BJ (cell line): Measurements from ENCODE around the gene SUPV3L1. TPM values are rescaled to one million over a fixed set of nuclear protein-coding genes. Genes with fewer than 3 reads are reported as not detected.

Experiments used
- CTCF ChIA-PET: fragments of 350-600 bp; formaldehyde crosslinking; extraction: SDS; loops from one replicate; lab custom pipeline; 2021; ENCODE audit warnings: antibody characterized with exemption, inconsistent platforms; lab: Yijun Ruan, JAX
- POLR2A ChIA-PET: fragments of 300-600 bp; sonication (Branson Sonifier 250); formaldehyde crosslinking; extraction: SDS; loops from one replicate; lab custom pipeline; 2021; ENCODE audit warnings: antibody characterized with exemption; lab: Charles Lee
- DNase-seq: peaks from one replicate; pipeline ENCODE4 v3.0.0-alpha.2; 2011; ENCODE audit warnings: low read depth
- H3K27me3 ChIP-seq: 2 replicates; pipeline ENCODE4 v1.6.0; 2011; ENCODE audit warnings: low read length; ENCODE audit not compliant: control insufficient read depth, insufficient read depth
- H3K36me3 ChIP-seq: 2 replicates; pipeline ENCODE4 v1.5.1; 2011; ENCODE audit warnings: low read length; ENCODE audit not compliant: control insufficient read depth, insufficient read depth
- H3K4me3 ChIP-seq: 2 replicates; pipeline ENCODE4 v1.5.1; 2011; ENCODE audit warnings: low read depth, mild to moderate bottlenecking, control low read depth, low read length
- CTCF ChIP-seq: IDR thresholded peaks from 2 replicates; pipeline ENCODE4 v1.5.1; 2011; ENCODE audit warnings: low read depth, mild to moderate bottlenecking, control low read depth, inconsistent platforms, low read length, moderate library complexity; ENCODE audit not compliant: insufficient read depth
- polyA plus RNA-seq: library from polyadenylated mRNA; depleted of rRNA; stranded (reverse); fragments of >200 nt; gene quantifications from 2 replicates; pipeline ENCODE4 v1.2.3, GENCODE V29; 2011

The SUPV3L1 gene
- polyA plus RNA-seq, 1 experiment: 17.1 TPM

- TF ChIP-seq CTCF: no peak
- H3K4me3 ChIP-seq: no peak overlapping the region
- ChIA-PET CTCF (no interaction called here), POLR2A (no interaction called here)
- no peak for DNase-seq
- no peaks in the 10 kb centered on the region for H3K27me3 ChIP-seq
- H3K36me3 ChIP-seq: peaks cover 10% of the 10 kb centered on the region; the same call in 1 of the 2 replicates
Observed at GRCh38 chr10:69211104-69211503, 31.1 kb downstream of the SUPV3L1 start.

GRCh38 chr10:69211524-69211923, 31.5 kb downstream of the SUPV3L1 start:
- Histone ChIP-seq H3K4me3 (no peak overlapping the region), H3K36me3 (peaks cover 7% of the 10 kb centered on the region; the same call in 1 of the 2 replicates), H3K27me3 (no peaks in the 10 kb centered on the region)
- CTCF ChIA-PET: no interaction called here
- POLR2A ChIA-PET: no interaction called here
- TF ChIP-seq CTCF: no peak
- DNase-seq: no peak

GRCh38 chr10:69213591-69214311, 33.7 kb downstream of the SUPV3L1 start:
- CTCF ChIA-PET: interaction anchor here (0.7 to 1.6 kb wide), 3 partner anchors 9 to 179 kb away, joined by 3 read pairs; no protein-coding TSS in a partner anchor
- H3K27me3 ChIP-seq: no peaks in the 10 kb centered on the region
- no peak for TF ChIP-seq CTCF
- 0 out of 2 replicates have a peak, but pooled peaks cover under 1% of the 10 kb centered on the region for H3K36me3 ChIP-seq
- POLR2A ChIA-PET: no interaction called here
- no peak overlapping the region for H3K4me3 ChIP-seq
- no peak for DNase-seq

GRCh38 chr10:69214666-69215131, 34.7 kb downstream of the SUPV3L1 start:
- ChIA-PET CTCF (interaction anchor here (0.7 to 1.6 kb wide), 3 partner anchors 8 to 178 kb away, joined by 3 read pairs; no protein-coding TSS in a partner anchor), POLR2A (no interaction called here)
- Histone ChIP-seq H3K36me3 (no peaks in the 10 kb centered on the region), H3K4me3 (no peak overlapping the region), H3K27me3 (no peaks in the 10 kb centered on the region)
- DNase-seq: no peak
- TF ChIP-seq CTCF: no peak

GRCh38 chr10:69215405-69216171, 35.6 kb downstream of the SUPV3L1 start:
- Histone ChIP-seq H3K4me3 (no peak overlapping the region), H3K27me3 (no peaks in the 10 kb centered on the region), H3K36me3 (no peaks in the 10 kb centered on the region)
- DNase-seq: no peak
- CTCF ChIA-PET: interaction anchor here (0.9 to 1.6 kb wide), 2 partner anchors 22 to 177 kb away, joined by 3 read pairs; no protein-coding TSS in a partner anchor
- no peak for TF ChIP-seq CTCF
- POLR2A ChIA-PET: no interaction called here
